ENCODE results near the gene H6PD.

The H6PD gene

GRCh38 chr1:9289090-9289534, 54.5 kb downstream of the H6PD start:
- Histone ChIP-seq H3K36me3 (no peaks in the 10 kb centered on the region), H3K27ac (no peak overlapping the region), H3K9me3 (ENCODE audit: severe bottlenecking) (peaks cover 18% of the 10 kb centered on the region), H3K4me3 (ENCODE audit: low read depth, low read length) (no peak overlapping the region), H3K27me3 (ENCODE audit: insufficient read depth, low read depth, severe bottlenecking) (no peaks in the 10 kb centered on the region)
- peak; percentile 75 for DNase-seq
- TF ChIP-seq, protein P1, sequence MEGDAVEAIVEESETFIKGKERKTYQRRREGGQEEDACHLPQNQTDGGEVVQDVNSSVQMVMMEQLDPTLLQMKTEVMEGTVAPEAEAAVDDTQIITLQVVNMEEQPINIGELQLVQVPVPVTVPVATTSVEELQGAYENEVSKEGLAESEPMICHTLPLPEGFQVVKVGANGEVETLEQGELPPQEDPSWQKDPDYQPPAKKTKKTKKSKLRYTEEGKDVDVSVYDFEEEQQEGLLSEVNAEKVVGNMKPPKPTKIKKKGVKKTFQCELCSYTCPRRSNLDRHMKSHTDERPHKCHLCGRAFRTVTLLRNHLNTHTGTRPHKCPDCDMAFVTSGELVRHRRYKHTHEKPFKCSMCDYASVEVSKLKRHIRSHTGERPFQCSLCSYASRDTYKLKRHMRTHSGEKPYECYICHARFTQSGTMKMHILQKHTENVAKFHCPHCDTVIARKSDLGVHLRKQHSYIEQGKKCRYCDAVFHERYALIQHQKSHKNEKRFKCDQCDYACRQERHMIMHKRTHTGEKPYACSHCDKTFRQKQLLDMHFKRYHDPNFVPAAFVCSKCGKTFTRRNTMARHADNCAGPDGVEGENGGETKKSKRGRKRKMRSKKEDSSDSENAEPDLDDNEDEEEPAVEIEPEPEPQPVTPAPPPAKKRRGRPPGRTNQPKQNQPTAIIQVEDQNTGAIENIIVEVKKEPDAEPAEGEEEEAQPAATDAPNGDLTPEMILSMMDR (IDR thresholded peaks at IDR 0.05; ENCODE audit: low read depth, low read length) = peak; percentile 65

DNA sequence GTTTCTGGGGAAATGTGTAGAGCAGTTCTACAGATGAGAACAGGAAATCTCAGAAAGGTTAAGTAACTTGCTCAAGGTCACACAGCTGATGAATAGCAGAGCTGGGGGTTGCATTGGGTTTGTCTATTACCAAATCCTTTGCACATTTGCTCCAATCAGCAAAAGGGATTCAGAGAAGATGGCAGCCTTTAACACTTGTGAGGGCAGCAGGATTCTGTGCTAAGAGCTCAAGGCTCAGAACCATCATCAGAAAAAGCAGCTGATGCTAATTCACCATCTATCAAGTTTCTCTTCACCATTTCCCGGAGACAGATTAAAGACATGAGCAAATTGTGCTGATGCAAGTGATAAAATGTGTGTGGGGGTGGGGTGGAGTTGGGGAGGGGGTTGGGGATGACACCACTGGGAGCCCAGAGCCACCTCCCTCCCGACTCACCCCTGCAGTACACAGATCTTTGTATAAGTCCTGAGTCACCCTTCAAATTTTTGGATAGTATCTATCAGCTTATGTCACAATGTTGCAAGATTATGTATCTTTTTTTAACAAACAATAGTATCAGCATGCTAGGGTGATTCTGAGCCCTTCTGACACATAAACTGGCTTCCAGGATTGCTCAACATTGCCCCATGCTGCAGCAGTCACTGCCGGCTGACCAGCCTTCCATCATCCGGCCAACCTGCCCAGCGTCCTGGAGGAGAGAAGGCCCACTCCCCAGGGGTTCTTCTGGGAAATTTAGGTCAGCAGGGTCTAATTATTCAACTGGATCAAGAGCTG, 55.3 kb downstream of the H6PD start:
- H3K4me3 ChIP-seq (ENCODE audit: low read depth, low read length) = no peak overlapping the region
- DNase-seq = peak; percentile 55
- TF ChIP-seq, protein P1 (IDR thresholded peaks at IDR 0.05; ENCODE audit: low read depth, low read length) = no peak
- peak overlapping the region; percentile 37 for H3K27ac ChIP-seq
- H3K36me3 ChIP-seq = no peaks in the 10 kb centered on the region; the same call in 1 of the 2 replicates
- H3K9me3 ChIP-seq (ENCODE audit: severe bottlenecking) = peaks cover 13% of the 10 kb centered on the region
- H3K27me3 ChIP-seq (ENCODE audit: insufficient read depth, low read depth, severe bottlenecking) = no peaks in the 10 kb centered on the region

DNA sequence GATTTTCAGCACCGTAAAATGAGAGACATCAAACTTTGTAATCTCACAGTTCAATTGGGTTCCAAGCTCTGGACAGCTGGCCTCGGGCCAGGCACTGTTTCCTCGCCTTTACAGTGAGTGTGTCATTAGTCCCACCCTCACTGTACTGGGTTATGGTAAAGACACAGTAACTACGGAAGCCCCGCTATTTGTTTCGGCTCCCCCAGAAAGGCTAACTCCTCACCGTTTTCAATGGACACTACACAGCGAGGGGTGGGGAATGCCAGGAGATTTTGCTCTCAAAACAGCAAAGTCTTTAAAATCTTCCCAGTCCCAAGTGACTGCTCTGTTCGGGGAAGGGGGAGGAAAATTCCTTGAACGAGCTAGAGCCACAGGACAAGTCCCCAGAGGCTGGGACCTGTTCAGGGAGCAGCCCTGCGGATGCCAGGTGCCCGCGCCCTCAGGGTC, 57.4 kb downstream of the H6PD start:
- H3K9me3 ChIP-seq (ENCODE audit: severe bottlenecking) = peaks cover 9% of the 10 kb centered on the region
- peaks cover 11% of the 10 kb centered on the region for H3K36me3 ChIP-seq
- TF ChIP-seq, protein P1 (IDR thresholded peaks at IDR 0.05; ENCODE audit: low read depth, low read length) = no peak
- DNase-seq = peak; percentile 46
- H3K27ac ChIP-seq = peak overlapping the region; percentile 69
- H3K27me3 ChIP-seq (ENCODE audit: insufficient read depth, low read depth, severe bottlenecking) = no peaks in the 10 kb centered on the region
- H3K4me3 ChIP-seq (ENCODE audit: low read depth, low read length) = peak overlapping the region; percentile 56

- TF ChIP-seq, protein P1 (IDR thresholded peaks at IDR 0.05; ENCODE audit: low read depth, low read length) = no peak
- peak; percentile 69 for DNase-seq
- H3K9me3 ChIP-seq (ENCODE audit: severe bottlenecking) = peaks cover 7% of the 10 kb centered on the region
- peaks cover 16% of the 10 kb centered on the region for H3K36me3 ChIP-seq
- H3K27ac ChIP-seq = peak within 1 kb of the TSS; percentile 69
- peak within 1 kb of the TSS; percentile 56 for H3K4me3 ChIP-seq (ENCODE audit: low read depth, low read length)
- H3K27me3 ChIP-seq (ENCODE audit: insufficient read depth, low read depth, severe bottlenecking) = no peaks in the 10 kb centered on the region
Measured at GRCh38 chr1:9292361-9293240, 58.0 kb downstream of the H6PD start, which contains the start of gene SPSB1. Gene SPSB1, plus strand, starts transcription at chr1:9292894. Its CDS starts 62,998 bp downstream, at chr1:9355892.

DNA sequence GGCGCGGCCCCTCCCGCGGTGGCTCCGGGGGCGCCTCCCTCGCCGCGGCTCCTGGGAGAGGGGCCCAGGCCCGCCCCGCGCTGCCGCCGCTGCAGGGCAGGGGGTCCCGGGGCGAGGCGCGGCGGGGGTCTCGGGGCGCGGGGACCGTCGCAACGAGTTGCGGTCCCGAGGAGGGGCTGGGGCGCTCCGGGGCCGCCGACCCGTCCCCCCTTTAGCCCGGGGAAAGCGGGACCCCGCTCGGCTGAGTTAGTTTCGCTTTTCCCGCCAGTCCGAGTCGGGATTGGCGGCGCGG, 58.6 kb downstream of the H6PD start:
- no peak for DNase-seq
- H3K9me3 ChIP-seq (ENCODE audit: severe bottlenecking) = peaks cover under 1% of the 10 kb centered on the region
- peaks cover 22% of the 10 kb centered on the region for H3K36me3 ChIP-seq
- H3K27ac ChIP-seq = peak overlapping the region; percentile 66
- TF ChIP-seq, protein P1 (IDR thresholded peaks at IDR 0.05; ENCODE audit: low read depth, low read length) = no peak
- peak overlapping the region; percentile 44 for H3K4me3 ChIP-seq (ENCODE audit: low read depth, low read length)
- no peaks in the 10 kb centered on the region for H3K27me3 ChIP-seq (ENCODE audit: insufficient read depth, low read depth, severe bottlenecking)

Measured in WERI-Rb-1 (cell line).